ENCODE measurements around the gene CHCHD6.

The CHCHD6 gene

GRCh38 chr3:126659915-126660886 is 43.8 kb upstream of the CHCHD6 start:
- no peak for TF ChIP-seq CTCF (IDR thresholded peaks at IDR 0.05; ENCODE audit: borderline replicate concordance, insufficient read depth, low read depth, low read length)
- no peak overlapping the region for H3K4me3 ChIP-seq (ENCODE audit: low read depth, low read length)

GRCh38 chr3:126661532-126662364 is 42.3 kb upstream of the CHCHD6 start:
- no peak for TF ChIP-seq CTCF (IDR thresholded peaks at IDR 0.05; ENCODE audit: borderline replicate concordance, insufficient read depth, low read depth, low read length)
- no peak overlapping the region for H3K4me3 ChIP-seq (ENCODE audit: low read depth, low read length)

- TF ChIP-seq CTCF (IDR thresholded peaks at IDR 0.05; ENCODE audit: borderline replicate concordance, insufficient read depth, low read depth, low read length), result no peak
- H3K4me3 ChIP-seq (ENCODE audit: low read depth, low read length), result no peak overlapping the region
Observed at GRCh38 chr3:126663257-126663656, 40.8 kb upstream of the CHCHD6 start.

GRCh38 chr3:126663750-126664149 is 40.3 kb upstream of the CHCHD6 start:
- no peak overlapping the region for H3K4me3 ChIP-seq (ENCODE audit: low read depth, low read length)
- TF ChIP-seq CTCF (IDR thresholded peaks at IDR 0.05; ENCODE audit: borderline replicate concordance, insufficient read depth, low read depth, low read length), result no peak

- TF ChIP-seq CTCF (IDR thresholded peaks at IDR 0.05; ENCODE audit: borderline replicate concordance, insufficient read depth, low read depth, low read length), result no peak
- no peak overlapping the region for H3K4me3 ChIP-seq (ENCODE audit: low read depth, low read length)
Observed at GRCh38 chr3:126664591-126665214, 39.3 kb upstream of the CHCHD6 start.

GRCh38 chr3:126665221-126665936 is 38.7 kb upstream of the CHCHD6 start:
- TF ChIP-seq CTCF (IDR thresholded peaks at IDR 0.05; ENCODE audit: borderline replicate concordance, insufficient read depth, low read depth, low read length), result no peak
- no peak overlapping the region for H3K4me3 ChIP-seq (ENCODE audit: low read depth, low read length)
